ENCODE results near the gene UBXN1. TPM values are rescaled to one million over a fixed set of nuclear protein-coding genes. Genes with fewer than 3 reads are reported as not detected.
A peak's percentile ranks its signal among the peaks of the same experiment; 100 is the strongest.

UBXN1 gene
- total RNA-seq, 2 experiments from 2014 or later: 101 to 129 TPM

DNA sequence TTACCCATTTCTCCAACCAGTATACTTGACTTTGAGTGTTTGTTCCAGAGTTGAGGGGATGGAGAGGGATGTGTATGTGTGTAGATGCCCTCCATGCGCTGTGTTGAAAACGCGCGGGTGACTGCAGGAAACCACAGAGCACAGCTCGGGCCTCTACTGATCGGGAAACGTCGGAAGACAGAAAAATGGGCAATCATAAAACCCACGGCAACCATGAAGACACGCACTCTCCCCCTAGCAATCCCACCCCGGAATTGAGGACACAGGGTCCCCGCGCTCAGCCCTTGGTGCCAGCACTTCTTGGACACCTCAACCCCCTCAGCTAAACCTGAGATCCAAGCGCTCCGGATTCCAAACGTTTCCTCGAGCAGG is 7.7 kb downstream of the UBXN1 start:
- Histone ChIP-seq H2AFZ (ENCODE audit: low read length) (peak overlapping the region; percentile 67), H3K4me1 (ENCODE audit: insufficient read depth, low read length, poor library complexity, severe bottlenecking) (peaks cover 59% of the 10 kb centered on the region), H3K4me2 (ENCODE audit: low read length) (peak overlapping the region; percentile 85), H3K4me3 (ENCODE audit: low read depth, low read length, poor library complexity, severe bottlenecking) (peak overlapping the region; percentile 81), H3K79me2 (ENCODE audit: insufficient read depth, low read depth, low read length) (peaks cover 57% of the 10 kb centered on the region; the same call in 1 of the 2 replicates), H3K27ac (ENCODE audit: low read depth, low read length, poor library complexity, severe bottlenecking) (peak overlapping the region; percentile 73), H3K36me3 (ENCODE audit: insufficient read depth, low read length) (peaks cover 58% of the 10 kb centered on the region), H3K9me3 (ENCODE audit: low read length) (no peaks in the 10 kb centered on the region), H3K9me2 (ENCODE audit: insufficient read depth, low read length) (no peaks in the 10 kb centered on the region), H4K20me1 (ENCODE audit: insufficient read depth, low read length) (peaks cover 6% of the 10 kb centered on the region; the same call in 1 of the 2 replicates)
- intact Hi-C loops (cut with micrococcal nuclease; ENCODE audit: unreplicated experiment): loop anchor here (5.0 kb wide), 2 partner anchors 56 to 101 kb away; partner anchors contain the start of genes HNRNPUL2, TAF6L and TTC9C
- POLR2A ChIA-PET: interaction anchor here (0.9 to 2.5 kb wide), 11 partner anchors 8 to 184 kb away, joined by 3 to 13 read pairs (median 5); partner anchors contain the start of genes B3GAT3, BSCL2, GNG3 and MTA2
- TF ChIP-seq EZH2phosphoT487 (IDR thresholded peaks at IDR 0.05; ENCODE audit: borderline replicate concordance, low read depth, low read length): no peak
- no peak for TF ChIP-seq CTCF (conservative IDR thresholded peaks at IDR 0.05; ENCODE audit: low read length)
- CTCF ChIA-PET (ENCODE audit: unreplicated experiment): interaction anchor here (0.6 kb wide), 1 partner anchor 246 kb away, joined by 3 read pairs; no protein-coding TSS in a partner anchor
- no peak for DNase-seq (ENCODE audit: low spot score)
- BruUV-seq (replicated peaks): no TSS peak

GRCh38 chr11:62669420-62670161 is 9.3 kb downstream of the UBXN1 start:
- H3K4me1 ChIP-seq (ENCODE audit: insufficient read depth, low read length, poor library complexity, severe bottlenecking): peaks cover 59% of the 10 kb centered on the region
- H3K4me2 ChIP-seq (ENCODE audit: low read length): peak overlapping the region; percentile 85
- peak overlapping the region; percentile 39 for H3K27ac ChIP-seq (ENCODE audit: low read depth, low read length, poor library complexity, severe bottlenecking)
- H3K79me2 ChIP-seq (ENCODE audit: insufficient read depth, low read depth, low read length): peaks cover 69% of the 10 kb centered on the region
- intact Hi-C loops (cut with micrococcal nuclease; ENCODE audit: unreplicated experiment): loop anchor here (5.0 kb wide), 3 partner anchors 58 to 103 kb away; partner anchors contain the start of genes HNRNPUL2, TAF6L, TTC9C and TUT1
- peak overlapping the region; percentile 1 for H3K4me3 ChIP-seq (ENCODE audit: low read depth, low read length, poor library complexity, severe bottlenecking)
- peaks cover 56% of the 10 kb centered on the region for H3K36me3 ChIP-seq (ENCODE audit: insufficient read depth, low read length)
- ChIA-PET POLR2A (interaction anchor here (0.5 to 8.3 kb wide), 8 partner anchors 11 to 1343 kb away, joined by 3 to 159 read pairs (median 4); partner anchors contain the start of genes INTS5, MARK2, MTA2 and TUT1), CTCF (ENCODE audit: unreplicated experiment) (no interaction called here)
- TF ChIP-seq CTCF (conservative IDR thresholded peaks at IDR 0.05; ENCODE audit: low read length): no peak
- no peak for TF ChIP-seq EZH2phosphoT487 (IDR thresholded peaks at IDR 0.05; ENCODE audit: borderline replicate concordance, low read depth, low read length)
- H2AFZ ChIP-seq (ENCODE audit: low read length): no peak overlapping the region
- no TSS peak for BruUV-seq (replicated peaks)
- H3K9me3 ChIP-seq (ENCODE audit: low read length): no peaks in the 10 kb centered on the region
- DNase-seq (ENCODE audit: low spot score): no peak
- H3K9me2 ChIP-seq (ENCODE audit: insufficient read depth, low read length): no peaks in the 10 kb centered on the region
- peaks cover 6% of the 10 kb centered on the region; the same call in 1 of the 2 replicates for H4K20me1 ChIP-seq (ENCODE audit: insufficient read depth, low read length)
